Testis (tissue), 2 donors: Measurements from ENCODE around the gene IDE.

Experiments
- POLR2A ChIP-seq: fragments of 450-650 bp; IDR thresholded peaks from one replicate; pipeline ENCODE4 v1.6.1; 2017; ENCODE audit warnings: antibody characterized with exemption, mild to moderate bottlenecking, moderate library complexity
- TF ChIP-seq, protein P1 (sequence below), 3 experiments: fragments of 450-650 bp in 2 of 3; fragments of 200-600 bp in 1 of 3; sonication (generic) in 1 of 3; IDR thresholded peaks; one replicate each; pipeline ENCODE4 v1.5.1; 2016 to 2019; ENCODE audit warnings: antibody characterized with exemption in 3 of 3, mild to moderate bottlenecking in 2 of 3, moderate library complexity in 1 of 3

DNA sequence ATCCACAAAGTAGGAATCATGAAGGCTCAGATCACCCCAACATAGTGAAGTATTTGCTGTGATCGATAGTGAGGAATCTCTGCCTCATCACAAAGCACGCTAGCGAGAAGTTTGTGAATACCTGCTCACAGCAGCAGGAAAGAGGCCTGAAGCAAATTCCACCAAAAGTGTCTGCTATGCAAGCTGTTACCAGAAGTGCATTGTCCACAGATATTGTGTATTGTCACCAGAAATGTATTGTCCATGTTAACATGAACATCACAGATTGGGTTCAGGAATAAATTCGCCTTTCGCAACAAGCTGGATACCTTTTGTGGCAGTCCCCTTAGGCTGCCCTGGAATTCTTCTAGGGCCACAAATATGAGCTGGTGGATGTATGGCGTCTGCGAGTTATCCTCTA is 155.0 kb downstream of the IDE start:
- TF ChIP-seq, protein P1, sequence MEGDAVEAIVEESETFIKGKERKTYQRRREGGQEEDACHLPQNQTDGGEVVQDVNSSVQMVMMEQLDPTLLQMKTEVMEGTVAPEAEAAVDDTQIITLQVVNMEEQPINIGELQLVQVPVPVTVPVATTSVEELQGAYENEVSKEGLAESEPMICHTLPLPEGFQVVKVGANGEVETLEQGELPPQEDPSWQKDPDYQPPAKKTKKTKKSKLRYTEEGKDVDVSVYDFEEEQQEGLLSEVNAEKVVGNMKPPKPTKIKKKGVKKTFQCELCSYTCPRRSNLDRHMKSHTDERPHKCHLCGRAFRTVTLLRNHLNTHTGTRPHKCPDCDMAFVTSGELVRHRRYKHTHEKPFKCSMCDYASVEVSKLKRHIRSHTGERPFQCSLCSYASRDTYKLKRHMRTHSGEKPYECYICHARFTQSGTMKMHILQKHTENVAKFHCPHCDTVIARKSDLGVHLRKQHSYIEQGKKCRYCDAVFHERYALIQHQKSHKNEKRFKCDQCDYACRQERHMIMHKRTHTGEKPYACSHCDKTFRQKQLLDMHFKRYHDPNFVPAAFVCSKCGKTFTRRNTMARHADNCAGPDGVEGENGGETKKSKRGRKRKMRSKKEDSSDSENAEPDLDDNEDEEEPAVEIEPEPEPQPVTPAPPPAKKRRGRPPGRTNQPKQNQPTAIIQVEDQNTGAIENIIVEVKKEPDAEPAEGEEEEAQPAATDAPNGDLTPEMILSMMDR (IDR thresholded peaks at IDR 0.05) = no peak
- TF ChIP-seq POLR2A = no peak
